Ovary (tissue), 3 donors: ENCODE results near the gene CAMKMT.

ENCODE experiments used
- CTCF ChIP-seq, 3 donors: fragments of 450-650 bp in 2 of 3; fragments of 200-600 bp in 1 of 3; IDR thresholded peaks; one replicate each; pipeline versions ENCODE4 v1.5.1 to v1.8.0; 2016 to 2022; ENCODE audit warnings: antibody characterized with exemption in 3 of 3, mild to moderate bottlenecking in 1 of 3
- EP300 ChIP-seq: sonication (generic); formaldehyde crosslinking; IDR thresholded peaks from one replicate; pipeline ENCODE4 v1.6.1; 2017; ENCODE audit warnings: antibody characterized with exemption
- POLR2A ChIP-seq: fragments of 450-650 bp; IDR thresholded peaks from one replicate; pipeline ENCODE4 v1.6.1; 2017; ENCODE audit warnings: antibody characterized with exemption, mild to moderate bottlenecking, moderate library complexity
- donor health status: DM: no; HTN: no; CAD: no.

- TF ChIP-seq CTCF (IDR thresholded peaks at IDR 0.05) = no peak
- TF ChIP-seq POLR2A = no peak
- no peak for TF ChIP-seq EP300
Observed at GRCh38 chr2:44758591-44758990, 396.8 kb downstream of the CAMKMT start.
